AG08395 (cell line): Measurements from ENCODE around the gene NECTIN2.
"Not testable (repeated sequence)": the region's sequence is repeated elsewhere in the genome, so short reads cannot be mapped to it uniquely, and the experiment has no call there.

Experiments used
- DNase-seq: peaks from one replicate; pipeline ENCODE4 v3.0.0; 2012; ENCODE audit warnings: mixed read lengths, low spot score

NECTIN2 gene

GRCh38 chr19:44817725-44818465, 28.2 kb upstream of the NECTIN2 start:
- no peak for DNase-seq

GRCh38 chr19:44818466-44819031, 27.5 kb upstream of the NECTIN2 start:
- no peak for DNase-seq

GRCh38 chr19:44819246-44819832, 26.8 kb upstream of the NECTIN2 start:
- DNase-seq: no peak

- DNase-seq: no peak
Measured at GRCh38 chr19:44820648-44821609, 25.2 kb upstream of the NECTIN2 start.

- DNase-seq: no peak
Measured at GRCh38 chr19:44822177-44822576, 23.9 kb upstream of the NECTIN2 start.

- no peak for DNase-seq
Measured at GRCh38 chr19:44822670-44823372, 23.3 kb upstream of the NECTIN2 start.

- no peak for DNase-seq
Measured at GRCh38 chr19:44823373-44823698, 22.8 kb upstream of the NECTIN2 start.

GRCh38 chr19:44824761-44825160, 21.3 kb upstream of the NECTIN2 start:
- no peak for DNase-seq

- DNase-seq: not testable (repeated sequence)
Measured at GRCh38 chr19:44832875-44833274, 13.2 kb upstream of the NECTIN2 start.

- DNase-seq: not testable (repeated sequence)
Measured at GRCh38 chr19:44834399-44834798, 11.7 kb upstream of the NECTIN2 start.

- no peak for DNase-seq
Measured at GRCh38 chr19:44839276-44839675, 6.8 kb upstream of the NECTIN2 start.

- DNase-seq: no peak
Measured at GRCh38 chr19:44840811-44841210, 5.3 kb upstream of the NECTIN2 start.

GRCh38 chr19:44841231-44841630, 4.9 kb upstream of the NECTIN2 start:
- DNase-seq: no peak

GRCh38 chr19:44845286-44845611, 848 bp upstream of the NECTIN2 start:
- no peak for DNase-seq

- peak; percentile 13 for DNase-seq
Measured at GRCh38 chr19:44846455-44847143, 502 bp downstream of the NECTIN2 start.

- peak; percentile 54 for DNase-seq
Measured at GRCh38 chr19:44847144-44848035, 1.3 kb downstream of the NECTIN2 start.

- DNase-seq: peak; percentile 24
Measured at GRCh38 chr19:44848036-44848811, 2.1 kb downstream of the NECTIN2 start.

GRCh38 chr19:44848812-44849447, 2.8 kb downstream of the NECTIN2 start:
- no peak for DNase-seq

- no peak for DNase-seq
Measured at GRCh38 chr19:44850641-44851109, 4.6 kb downstream of the NECTIN2 start.
